SJSA1 (cell line): ENCODE data around the gene RPP40. TPM values are rescaled to one million over a fixed set of nuclear protein-coding genes. Genes with fewer than 3 reads are reported as not detected.

ENCODE experiments used
- DNase-seq, 2 experiments: peaks; one replicate each; pipeline ENCODE4 v3.0.0-alpha.2; 2015 to 2020; ENCODE audit warnings: low spot score in 2 of 2, low read depth in 1 of 2
- H3K27ac ChIP-seq: fragments of 250-450 bp; sonication (Bioruptor Pico); 2 replicates; pipeline ENCODE4 v1.5.1; 2020; ENCODE audit warnings: mild to moderate bottlenecking, moderate library complexity
- H3K27me3 ChIP-seq: fragments of 250-450 bp; sonication (Bioruptor Pico); replicated peaks from 2 replicates; pipeline ENCODE4 v1.5.1; 2020; ENCODE audit warnings: mild to moderate bottlenecking, moderate library complexity
- H3K36me3 ChIP-seq: fragments of 250-450 bp; sonication (Bioruptor Pico); 2 replicates; pipeline ENCODE4 v1.5.1; 2020; ENCODE audit warnings: mild to moderate bottlenecking
- H3K4me1 ChIP-seq: fragments of 250-450 bp; sonication (Bioruptor Pico); replicated peaks from 2 replicates; pipeline ENCODE4 v1.6.1; 2021; ENCODE audit warnings: mild to moderate bottlenecking
- H3K4me3 ChIP-seq: fragments of 250-450 bp; sonication (Bioruptor Pico); 2 replicates; pipeline ENCODE4 v1.5.1; 2020; ENCODE audit warnings: mild to moderate bottlenecking
- H3K9me3 ChIP-seq: fragments of 250-450 bp; sonication (Bioruptor Pico); replicated peaks from 2 replicates; pipeline ENCODE4 v1.5.1; 2020; ENCODE audit warnings: mild to moderate bottlenecking
- total RNA-seq: library from RNA; depleted of rRNA; stranded (reverse); fragments of >200 nt; shearing (Covaris generic); gene quantifications from 2 replicates; pipeline ENCODE4 v1.2.3, GENCODE V29; 2014

RPP40 gene
- total RNA-seq, 1 experiment from 2014 or later: 17.5 TPM

GRCh38 chr6:4972438-4972837, 31.4 kb downstream of the RPP40 start:
- Histone ChIP-seq H3K4me1 (no peaks in the 10 kb centered on the region), H3K9me3 (no peaks in the 10 kb centered on the region), H3K4me3 (no peak overlapping the region), H3K36me3 (no peaks in the 10 kb centered on the region), H3K27ac (no peak overlapping the region), H3K27me3 (no peaks in the 10 kb centered on the region)
- DNase-seq: no peak

GRCh38 chr6:4971851-4972250, 32.0 kb downstream of the RPP40 start:
- H3K4me1 ChIP-seq: no peaks in the 10 kb centered on the region
- no peak for DNase-seq
- no peak overlapping the region for H3K4me3 ChIP-seq
- H3K27me3 ChIP-seq: no peaks in the 10 kb centered on the region
- no peaks in the 10 kb centered on the region for H3K9me3 ChIP-seq
- no peak overlapping the region for H3K27ac ChIP-seq
- no peaks in the 10 kb centered on the region for H3K36me3 ChIP-seq

GRCh38 chr6:4970739-4971395, 33.0 kb downstream of the RPP40 start:
- Histone ChIP-seq H3K9me3 (no peaks in the 10 kb centered on the region), H3K27ac (no peak overlapping the region)
- no peak for DNase-seq

GRCh38 chr6:4969609-4970285, 34.1 kb downstream of the RPP40 start:
- H3K27me3 ChIP-seq: no peaks in the 10 kb centered on the region
- no peak overlapping the region for H3K4me3 ChIP-seq
- no peak for DNase-seq
- no peak overlapping the region for H3K27ac ChIP-seq
- no peaks in the 10 kb centered on the region for H3K9me3 ChIP-seq
- no peaks in the 10 kb centered on the region for H3K36me3 ChIP-seq
- no peaks in the 10 kb centered on the region for H3K4me1 ChIP-seq

More at GRCh38 chr6:4970739-4971395, 33.0 kb downstream of the RPP40 start:
- Histone ChIP-seq H3K4me1 (no peaks in the 10 kb centered on the region), H3K4me3 (no peak overlapping the region), H3K27me3 (no peaks in the 10 kb centered on the region), H3K36me3 (no peaks in the 10 kb centered on the region)

GRCh38 chr6:4967301-4968030, 36.4 kb downstream of the RPP40 start:
- no peak for DNase-seq
- Histone ChIP-seq H3K4me3 (no peak overlapping the region), H3K36me3 (no peaks in the 10 kb centered on the region), H3K27ac (no peak overlapping the region), H3K9me3 (no peaks in the 10 kb centered on the region), H3K4me1 (no peaks in the 10 kb centered on the region), H3K27me3 (no peaks in the 10 kb centered on the region)

GRCh38 chr6:4965562-4966389, 38.1 kb downstream of the RPP40 start:
- Histone ChIP-seq H3K36me3 (no peaks in the 10 kb centered on the region), H3K4me1 (no peaks in the 10 kb centered on the region), H3K27me3 (no peaks in the 10 kb centered on the region), H3K9me3 (no peaks in the 10 kb centered on the region), H3K27ac (no peak overlapping the region), H3K4me3 (no peak overlapping the region)
- DNase-seq: no peak

GRCh38 chr6:4964675-4965561, 38.9 kb downstream of the RPP40 start:
- H3K4me1 ChIP-seq: no peaks in the 10 kb centered on the region
- no peaks in the 10 kb centered on the region for H3K27me3 ChIP-seq
- no peak overlapping the region for H3K27ac ChIP-seq
- H3K9me3 ChIP-seq: no peaks in the 10 kb centered on the region
- no peak for DNase-seq
- H3K4me3 ChIP-seq: no peak overlapping the region
- no peaks in the 10 kb centered on the region for H3K36me3 ChIP-seq

GRCh38 chr6:4962905-4963304, 40.9 kb downstream of the RPP40 start:
- H3K4me1 ChIP-seq: no peaks in the 10 kb centered on the region
- H3K9me3 ChIP-seq: no peaks in the 10 kb centered on the region
- DNase-seq: no peak
- H3K27ac ChIP-seq: no peak overlapping the region
- H3K36me3 ChIP-seq: no peaks in the 10 kb centered on the region
- H3K27me3 ChIP-seq: no peaks in the 10 kb centered on the region
- no peak overlapping the region for H3K4me3 ChIP-seq

- no peaks in the 10 kb centered on the region for H3K4me1 ChIP-seq
- no peak for DNase-seq
- H3K9me3 ChIP-seq: no peaks in the 10 kb centered on the region
- no peak overlapping the region for H3K4me3 ChIP-seq
- no peaks in the 10 kb centered on the region for H3K36me3 ChIP-seq
- H3K27ac ChIP-seq: no peak overlapping the region
- no peaks in the 10 kb centered on the region for H3K27me3 ChIP-seq
Measured at GRCh38 chr6:4961322-4962168, 42.3 kb downstream of the RPP40 start.

- no peaks in the 10 kb centered on the region; the same call in 1 of the 2 replicates for H3K27me3 ChIP-seq
Measured at GRCh38 chr6:4958624-4959023, 45.2 kb downstream of the RPP40 start.

GRCh38 chr6:4957521-4958231, 46.2 kb downstream of the RPP40 start:
- no peak overlapping the region for H3K4me3 ChIP-seq
- H3K9me3 ChIP-seq: no peaks in the 10 kb centered on the region
- DNase-seq: no peak
- peaks cover 22% of the 10 kb centered on the region for H3K36me3 ChIP-seq
- no peaks in the 10 kb centered on the region for H3K4me1 ChIP-seq
- no peaks in the 10 kb centered on the region; the same call in 1 of the 2 replicates for H3K27me3 ChIP-seq
- H3K27ac ChIP-seq: no peak overlapping the region

More at GRCh38 chr6:4958624-4959023, 45.2 kb downstream of the RPP40 start:
- Histone ChIP-seq H3K27ac (no peak overlapping the region), H3K4me3 (no peak overlapping the region), H3K36me3 (peaks cover 18% of the 10 kb centered on the region), H3K9me3 (no peaks in the 10 kb centered on the region), H3K4me1 (no peaks in the 10 kb centered on the region)
- no peak for DNase-seq

- no peaks in the 10 kb centered on the region for H3K9me3 ChIP-seq
- peaks cover 32% of the 10 kb centered on the region for H3K36me3 ChIP-seq
- peak in 1 of 2 experiments; percentile 22 for DNase-seq
- H3K27me3 ChIP-seq: no peaks in the 10 kb centered on the region; the same call in 1 of the 2 replicates
- no peak overlapping the region for H3K4me3 ChIP-seq
- H3K4me1 ChIP-seq: no peaks in the 10 kb centered on the region
- no peak overlapping the region for H3K27ac ChIP-seq
Measured at GRCh38 chr6:4956625-4957024, 47.2 kb downstream of the RPP40 start.
